Measurements from ENCODE around the gene CRELD2. TPM values are rescaled to one million over a fixed set of nuclear protein-coding genes. Genes with fewer than 3 reads are reported as not detected.

Gene CRELD2, protein sequence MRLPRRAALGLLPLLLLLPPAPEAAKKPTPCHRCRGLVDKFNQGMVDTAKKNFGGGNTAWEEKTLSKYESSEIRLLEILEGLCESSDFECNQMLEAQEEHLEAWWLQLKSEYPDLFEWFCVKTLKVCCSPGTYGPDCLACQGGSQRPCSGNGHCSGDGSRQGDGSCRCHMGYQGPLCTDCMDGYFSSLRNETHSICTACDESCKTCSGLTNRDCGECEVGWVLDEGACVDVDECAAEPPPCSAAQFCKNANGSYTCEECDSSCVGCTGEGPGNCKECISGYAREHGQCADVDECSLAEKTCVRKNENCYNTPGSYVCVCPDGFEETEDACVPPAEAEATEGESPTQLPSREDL
- 47.1 and 88.0 TPM in 2 replicates for total RNA-seq

DNA sequence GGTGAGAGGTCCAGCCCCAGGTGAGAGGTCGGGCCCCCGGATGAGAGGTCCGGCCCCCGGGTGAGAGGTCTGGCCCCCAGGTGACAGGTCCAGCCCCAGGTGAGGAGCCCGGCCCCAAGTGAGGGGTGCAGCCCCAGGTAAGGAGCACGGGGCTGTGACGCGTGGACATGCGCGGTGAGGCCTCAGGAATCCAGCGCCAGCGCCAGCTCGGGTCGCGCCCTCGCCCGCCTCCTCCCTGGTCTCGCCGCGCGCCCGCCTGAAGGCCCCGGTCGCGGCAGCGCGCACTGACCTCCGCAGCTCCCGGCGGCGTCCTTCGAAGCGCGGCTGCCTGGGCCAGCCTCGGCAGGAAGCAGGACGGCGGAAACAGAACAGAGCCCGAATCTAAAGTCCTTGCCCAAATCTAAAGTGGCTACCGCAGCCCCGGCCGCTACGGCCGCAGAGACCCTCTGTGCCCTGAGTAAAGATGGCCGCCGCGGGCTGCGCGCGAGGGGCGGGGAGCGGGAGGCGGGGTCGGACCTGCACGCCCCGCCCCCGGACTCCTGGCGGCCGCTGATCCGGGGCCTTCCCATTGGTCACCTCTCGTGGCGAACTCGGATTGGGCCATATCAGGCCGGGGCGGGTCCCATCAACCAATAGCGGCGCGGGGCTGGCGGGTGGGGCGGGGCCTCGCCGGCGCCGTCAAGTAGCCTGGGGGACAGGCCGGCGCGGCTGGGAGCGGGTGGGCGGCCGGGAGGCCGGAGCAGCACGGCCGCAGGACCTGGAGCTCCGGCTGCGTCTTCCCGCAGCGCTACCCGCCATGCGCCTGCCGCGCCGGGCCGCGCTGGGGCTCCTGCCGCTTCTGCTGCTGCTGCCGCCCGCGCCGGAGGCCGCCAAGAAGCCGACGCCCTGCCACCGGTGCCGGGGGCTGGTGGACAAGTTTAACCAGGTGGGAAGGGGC lies at the start of gene CRELD2, which contains the start of gene ALG12:
Gene CRELD2 (plus strand): TSS at position 661 of the 937 bp plus-strand sequence. CDS start 136 bp downstream, at position 797.
Gene ALG12 (minus strand): TSS at position 465 of the 937 bp plus-strand sequence. CDS start 4,673 bp downstream, outside the sequence.

DNA sequence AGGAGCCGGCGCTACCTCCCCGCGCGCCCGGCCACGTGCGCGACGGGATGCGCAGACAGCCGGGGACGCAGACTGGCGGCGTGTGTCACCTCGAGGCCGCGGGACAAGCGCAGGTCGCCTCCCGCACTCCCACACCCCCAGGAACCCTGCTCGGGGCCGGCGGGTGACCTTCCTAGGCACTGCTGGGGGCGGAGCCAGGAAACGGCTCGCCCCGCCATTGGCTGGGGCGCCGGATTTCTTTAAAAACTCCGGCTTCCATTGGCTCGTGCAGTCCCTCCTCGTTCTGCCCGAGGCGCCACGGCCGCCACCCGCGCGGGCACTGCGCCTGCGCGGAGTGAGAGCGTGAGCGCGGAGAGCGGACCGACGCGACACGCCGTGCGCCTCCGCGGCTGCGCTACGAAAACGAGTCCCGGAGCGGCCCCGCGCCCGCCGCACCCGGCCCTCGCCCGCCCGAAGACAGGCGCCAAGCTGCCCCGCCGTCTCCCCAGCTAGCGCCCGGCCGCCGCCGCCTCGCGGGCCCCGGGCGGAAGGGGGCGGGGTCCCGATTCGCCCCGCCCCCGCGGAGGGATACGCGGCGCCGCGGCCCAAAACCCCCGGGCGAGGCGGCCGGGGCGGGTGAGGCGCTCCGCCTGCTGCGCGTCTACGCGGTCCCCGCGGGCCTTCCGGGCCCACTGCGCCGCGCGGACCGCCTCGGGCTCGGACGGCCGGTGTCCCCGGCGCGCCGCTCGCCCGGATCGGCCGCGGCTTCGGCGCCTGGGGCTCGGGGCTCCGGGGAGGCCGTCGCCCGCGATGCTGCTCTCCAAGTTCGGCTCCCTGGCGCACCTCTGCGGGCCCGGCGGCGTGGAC lies 41.9 kb downstream of the CRELD2 start, which contains the start of gene PIM3:
Gene PIM3 (plus strand): TSS at position 614 of the 846 bp plus-strand sequence. CDS start 176 bp downstream, at position 790.

Other genes with a start within 250 kb of the CRELD2 start
- 16.0 and 29.1 TPM in 2 replicates for gene BRD1, start 90.8 kb upstream of the CRELD2 start, total RNA-seq
- gene ZBED4, start 64.8 kb upstream of the CRELD2 start, total RNA-seq: 11.7 and 14.4 TPM in 2 replicates
- 31.3 and 35.4 TPM in 2 replicates for gene ALG12, start 196 bp upstream of the CRELD2 start, total RNA-seq
- 45.0 and 64.2 TPM in 2 replicates for gene PIM3, start 42.1 kb downstream of the CRELD2 start, total RNA-seq
- gene IL17REL, start 94.1 kb downstream of the CRELD2 start, total RNA-seq: not detected in 2 replicates
- not detected in 2 replicates for gene TTLL8, start 139.7 kb downstream of the CRELD2 start, total RNA-seq
- gene MLC1, start 166.8 kb downstream of the CRELD2 start, total RNA-seq: 0.08 TPM in 1 of 2 replicates, not detected in the other
- gene MOV10L1, start 171.4 kb downstream of the CRELD2 start, total RNA-seq: 0.91 and 3.0 TPM in 2 replicates